Stimulated activated CD8-positive, alpha-beta memory T cell treated with anti-CD3 and anti-CD28 coated beads, Interleukin-2, amount 100 ng/mL, for 48 hours (primary cell): ENCODE data around the gene CYP4F12.

Source experiments
- DNase-seq, 2 donors: peaks; one replicate each; pipeline ENCODE4 v3.0.0-alpha.2; 2020; ENCODE audit warnings: low read depth in 2 of 2

The CYP4F12 gene

DNA sequence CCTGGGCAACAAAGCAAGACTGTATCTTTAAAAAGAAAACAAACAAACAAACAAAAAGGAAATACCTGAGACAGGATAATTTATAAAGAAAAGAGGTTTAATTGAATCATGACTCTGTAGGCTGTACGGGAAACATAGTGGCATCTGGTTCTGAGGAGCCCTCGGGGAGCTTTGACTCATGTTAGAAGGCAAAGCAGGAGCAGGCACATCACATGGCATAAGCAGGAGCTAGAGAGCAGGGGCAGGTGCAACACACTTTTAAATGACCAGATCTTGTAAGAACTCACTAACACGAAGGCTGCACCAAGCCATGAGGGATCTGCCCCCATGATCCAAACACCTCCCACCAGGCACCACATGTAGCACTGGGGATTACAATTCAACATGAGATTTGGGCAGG, 41.8 kb downstream of the CYP4F12 start:
- DNase-seq = no peak

DNA sequence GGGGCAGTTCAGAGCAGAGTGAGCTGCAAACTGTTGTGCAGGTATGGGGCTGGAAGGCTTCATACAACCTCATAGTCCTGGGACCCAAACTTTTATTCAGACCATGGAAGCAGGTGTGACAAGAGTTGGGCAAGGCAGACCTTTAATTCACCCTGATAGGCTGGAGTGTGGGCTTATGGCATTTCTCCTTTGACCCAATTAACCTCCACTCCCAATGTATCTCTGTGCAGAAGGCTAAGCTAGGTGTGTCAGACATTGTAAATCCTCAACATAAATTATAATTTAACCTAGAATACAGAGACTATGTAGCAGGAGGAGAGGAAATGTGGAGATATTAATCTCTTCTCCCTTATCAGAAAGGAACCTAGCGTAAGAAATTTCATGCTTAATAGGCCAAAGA, 42.8 kb downstream of the CYP4F12 start:
- no peak for DNase-seq

DNA sequence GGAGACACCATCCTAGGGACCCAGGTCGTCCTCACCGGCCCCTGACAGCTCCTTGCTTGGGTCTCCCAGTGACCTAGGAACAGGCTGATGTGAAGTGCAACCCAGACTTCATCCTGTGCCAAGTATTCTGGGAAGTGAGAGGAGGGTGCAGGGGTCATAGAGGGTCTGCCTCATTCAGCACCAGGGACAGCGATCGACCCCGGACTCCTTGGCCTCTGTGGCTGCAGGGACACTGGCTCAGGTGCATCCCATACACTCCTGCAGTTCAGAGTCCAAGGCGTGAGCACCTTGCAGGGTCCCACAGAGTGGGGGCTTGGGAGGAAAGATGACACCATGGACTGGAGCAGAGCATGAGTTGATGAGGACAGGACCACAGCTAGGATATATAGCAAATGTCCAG, 44.9 kb downstream of the CYP4F12 start:
- DNase-seq = no peak

DNA sequence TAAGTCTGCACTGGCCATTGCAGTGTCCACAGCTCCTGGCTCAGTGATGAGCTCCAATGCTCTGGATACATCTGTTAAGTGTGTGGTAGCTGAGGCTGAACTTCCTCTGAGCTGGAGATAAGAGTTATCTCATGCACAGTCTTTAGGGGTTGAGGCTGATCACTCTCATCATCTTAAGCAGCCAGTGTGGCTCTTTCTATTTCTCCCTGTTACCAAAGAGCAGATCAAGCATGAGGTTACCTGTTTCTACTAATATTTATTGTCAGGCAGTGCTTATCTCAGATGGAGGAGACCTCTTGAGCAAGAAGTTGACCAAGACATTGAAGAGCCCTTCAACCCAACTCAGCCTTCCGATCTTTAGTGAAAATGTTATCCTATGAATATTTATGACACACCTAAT, 48.4 kb downstream of the CYP4F12 start:
- no peak for DNase-seq

DNA sequence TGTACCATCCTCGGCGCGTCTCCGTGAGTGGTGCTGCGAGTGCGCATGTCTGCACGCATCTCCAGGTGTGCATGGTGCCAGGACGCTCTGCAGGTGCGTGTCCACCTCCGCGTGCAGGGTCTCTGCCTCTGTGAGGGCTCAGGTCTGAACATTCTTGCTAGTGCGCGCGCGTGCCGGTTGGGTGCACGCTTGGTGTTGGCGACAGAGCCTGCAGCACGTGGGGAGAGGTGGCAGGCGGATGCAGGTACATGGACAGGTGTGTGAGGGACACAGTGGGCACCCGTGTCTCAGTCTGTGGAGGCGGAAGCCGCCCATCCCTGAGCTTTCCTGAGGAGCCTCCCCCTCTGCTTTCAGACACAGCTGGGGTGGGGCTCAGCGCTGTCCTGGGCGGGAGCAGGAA, 50.1 kb downstream of the CYP4F12 start:
- no peak for DNase-seq

DNA sequence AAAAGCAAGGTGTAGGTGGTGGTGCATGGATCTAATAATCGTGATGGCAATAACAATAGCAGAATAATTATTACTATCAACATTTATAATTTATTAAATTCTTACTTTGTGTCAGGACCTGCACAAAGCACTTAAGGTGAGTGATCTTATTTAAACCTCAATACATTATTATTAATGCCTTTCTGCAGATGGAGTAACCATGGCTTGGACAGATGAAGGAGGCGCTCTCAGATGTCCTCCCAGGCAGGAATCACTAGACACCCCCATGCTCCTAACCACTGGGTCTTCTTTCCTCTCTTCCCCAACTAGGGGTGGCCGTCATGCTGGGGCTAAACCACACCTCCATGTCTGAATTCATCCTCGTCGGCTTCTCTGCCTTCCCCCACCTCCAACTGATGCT, 54.8 kb downstream of the CYP4F12 start, which contains the start of gene OR10H2:
TSS of gene OR10H2 (plus strand) at position 301 of the 400 bp plus-strand sequence. CDS start at position 321, 20 bp downstream.
- no peak for DNase-seq

DNA sequence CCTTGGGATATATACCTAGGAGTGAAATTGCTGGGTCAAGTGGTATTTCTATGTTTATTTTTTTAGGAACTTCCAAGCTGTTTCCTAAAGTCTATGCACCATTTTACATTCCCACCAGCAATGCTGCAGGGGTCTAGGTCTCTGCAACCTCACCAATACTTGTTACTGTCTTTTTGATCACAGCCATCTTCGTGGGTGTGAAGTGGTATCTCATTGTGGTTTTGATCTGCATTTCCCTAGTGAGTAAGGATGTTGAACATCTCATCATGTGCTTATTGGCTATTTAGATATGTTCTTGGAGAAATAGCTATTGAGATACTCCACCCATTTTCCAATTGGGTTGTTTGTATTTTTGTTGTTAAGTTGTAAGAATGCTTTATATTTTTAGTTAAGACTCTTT, 57.7 kb downstream of the CYP4F12 start:
- DNase-seq = no peak

DNA sequence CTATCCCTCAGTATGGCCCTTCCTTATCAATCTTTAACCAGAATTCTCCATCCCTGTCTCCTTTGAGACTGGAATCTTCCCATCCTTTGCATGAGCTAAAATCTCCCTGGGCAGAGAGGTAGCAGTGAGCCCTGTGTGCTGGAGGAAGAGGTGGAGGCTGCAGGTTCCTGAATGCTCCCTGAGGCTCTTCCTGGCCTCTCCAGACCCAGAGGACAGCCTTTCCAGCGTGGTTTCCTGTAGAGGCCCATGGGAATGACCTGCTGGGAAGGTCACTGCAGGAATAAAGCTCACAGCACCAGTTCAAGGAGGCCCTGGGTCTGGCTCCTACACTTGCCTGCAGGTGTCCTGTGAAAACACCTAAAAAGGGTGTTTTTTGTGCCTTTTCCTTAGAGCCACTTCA, 59.5 kb downstream of the CYP4F12 start:
- DNase-seq = no peak

DNA sequence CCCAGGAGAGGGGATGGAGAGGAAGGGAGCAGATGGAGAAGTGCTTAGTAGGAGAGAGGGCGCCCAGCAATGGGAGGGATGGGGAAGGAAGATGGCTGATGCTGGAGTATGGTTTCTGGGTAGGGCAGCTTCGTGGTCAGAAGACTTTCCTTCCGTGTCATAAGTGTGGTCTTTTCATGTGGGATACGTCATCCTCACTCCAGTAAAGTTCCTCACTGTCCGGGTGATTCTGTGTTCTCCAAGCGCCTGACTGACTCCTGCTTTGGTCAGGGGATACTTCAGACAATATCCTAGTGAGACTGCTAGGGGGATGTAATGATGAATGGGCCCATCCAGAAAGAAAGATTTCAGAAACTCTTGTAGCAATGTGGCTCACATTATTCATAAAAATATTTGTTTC, 61.0 kb downstream of the CYP4F12 start:
- DNase-seq = no peak

DNA sequence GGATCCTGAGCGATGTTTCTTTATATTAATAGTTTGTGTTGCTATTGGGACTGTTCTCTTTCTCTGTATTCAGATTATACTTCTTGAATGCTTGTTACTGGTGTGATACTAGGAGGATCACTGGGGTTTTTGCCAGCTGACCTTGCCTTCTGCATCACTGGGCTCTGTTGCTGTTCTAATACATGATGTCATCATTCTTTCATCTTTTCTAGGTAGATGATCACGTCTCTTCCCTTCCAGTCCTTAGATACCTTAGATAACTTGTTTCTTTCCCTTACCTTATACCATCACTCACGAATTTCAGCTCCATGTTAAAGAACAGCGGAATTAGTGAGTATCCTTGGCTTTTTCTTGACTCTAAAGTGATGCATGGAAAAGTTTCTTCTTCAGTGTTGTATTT, 64.8 kb downstream of the CYP4F12 start, which contains the start of gene OR10H3:
TSS of gene OR10H3 (plus strand) at position 264 of the 400 bp plus-strand sequence. CDS start 3,408 bp downstream, outside the sequence.
- DNase-seq = no peak

DNA sequence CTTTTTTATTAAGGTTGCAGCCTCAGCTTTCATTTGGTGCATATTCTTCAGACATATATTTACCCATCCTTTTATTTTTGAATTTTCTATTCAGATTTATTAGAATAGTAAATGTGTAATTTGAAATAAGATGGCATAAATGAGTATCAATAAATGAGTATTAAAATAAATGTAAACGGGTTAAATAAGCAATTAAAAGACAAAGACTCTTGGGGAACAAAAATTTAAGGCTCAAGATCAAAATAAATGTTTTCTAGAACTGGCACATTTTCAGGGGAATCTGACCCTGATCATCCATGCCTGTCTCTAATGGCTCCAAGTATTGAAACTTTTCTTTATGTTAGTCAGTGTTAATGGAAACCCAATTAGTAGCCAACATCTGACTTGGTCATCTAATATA, 67.9 kb downstream of the CYP4F12 start:
- no peak for DNase-seq
